Measurements from ENCODE around the gene PRDM16. TPM values are rescaled to one million over a fixed set of nuclear protein-coding genes. Genes with fewer than 3 reads are reported as not detected.

Gene PRDM16
- total and polyA plus RNA-seq, 2 experiments from 2014 or later: 0.14 to 0.16 TPM

DNA sequence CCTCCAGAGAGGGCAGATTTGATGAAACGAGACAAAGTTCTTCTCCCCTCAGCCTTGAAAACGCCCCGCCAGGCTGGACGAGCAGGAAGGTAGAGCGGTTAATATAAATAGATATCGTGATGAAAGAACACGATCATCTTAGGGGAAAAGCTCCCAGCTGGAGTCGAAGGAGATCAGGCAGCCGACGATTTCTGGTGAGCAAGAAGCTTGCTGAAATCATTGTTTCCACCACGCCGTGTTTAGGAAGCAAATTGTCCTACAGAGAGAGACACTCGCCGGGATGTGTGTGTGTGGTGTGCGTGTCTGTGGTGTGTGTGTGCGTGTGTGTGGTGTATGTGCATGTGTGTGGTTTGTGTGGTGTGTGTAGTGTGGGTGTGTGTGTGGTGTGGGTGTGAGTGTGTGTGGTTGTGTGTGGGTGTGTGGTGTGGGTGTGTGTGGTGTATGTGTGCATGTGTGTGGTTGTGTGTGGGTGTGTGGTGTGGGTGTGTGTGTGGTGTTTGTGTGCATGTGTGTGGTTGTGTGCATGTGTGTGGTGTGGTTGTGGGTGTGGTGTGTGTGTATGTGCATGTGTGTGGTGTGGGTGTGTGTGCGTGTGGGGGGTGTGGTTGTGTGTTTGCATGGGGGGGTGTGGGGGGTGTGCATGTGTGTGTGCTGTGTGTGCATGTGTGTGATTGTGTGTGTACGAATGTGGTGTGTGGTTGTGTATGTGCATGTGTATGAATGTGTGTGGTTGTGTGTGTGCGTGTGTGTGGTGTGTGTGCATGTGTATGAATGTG is 340.6 kb downstream of the PRDM16 start:
- Histone ChIP-seq H2AFZ (no peak overlapping the region), H3K27me3 (ENCODE audit: insufficient read depth) (no peaks in the 10 kb centered on the region), H3K27ac (ENCODE audit: low read depth) (no peak overlapping the region), H3K4me1 (ENCODE audit: insufficient read depth) (no peaks in the 10 kb centered on the region), H3F3A (replicated peaks; ENCODE audit: low read depth) (no peaks in the 10 kb centered on the region), H3K9me2 (ENCODE audit: insufficient read depth) (no peaks in the 10 kb centered on the region), H3K79me2 (replicated peaks; ENCODE audit: insufficient read depth) (no peaks in the 10 kb centered on the region), H4K20me1 (replicated peaks; ENCODE audit: insufficient read depth) (no peaks in the 10 kb centered on the region), H3K4me2 (no peak overlapping the region), H3K4me3 (no peak overlapping the region), H3K36me3 (ENCODE audit: insufficient read depth) (no peaks in the 10 kb centered on the region)
- no peak for TF ChIP-seq CREB1 (CRISPR knock-in tag; IDR thresholded peaks at IDR 0.05; ENCODE audit: low read depth)
- no peak for TF ChIP-seq REST (IDR thresholded peaks at IDR 0.05; ENCODE audit: unreplicated experiment)
- TF ChIP-seq JUNB (IDR thresholded peaks at IDR 0.05; ENCODE audit: unreplicated experiment): no peak
- TF ChIP-seq POLR2AphosphoS5 (IDR thresholded peaks at IDR 0.05; ENCODE audit: low read depth): no peak
- no peak for TF ChIP-seq ZNF462 (CRISPR knock-in tag; IDR thresholded peaks at IDR 0.05)
- TF ChIP-seq EZH2 (IDR thresholded peaks at IDR 0.05; ENCODE audit: low read depth, unreplicated experiment): no peak
- H3K27me3 Mint-ChIP-seq (ENCODE audit: insufficient read depth, low read depth, poor library complexity): peaks cover 1% of the 10 kb centered on the region
- ATAC-seq (no peak), DNase-seq (ENCODE audit: low spot score) (no peak)
- no peaks in the 10 kb centered on the region for H3K36me3 Mint-ChIP-seq (ENCODE audit: low read depth)
- no peaks in the 10 kb centered on the region for H3K9me3 Mint-ChIP-seq
- no peak overlapping the region for H3K4me3 Mint-ChIP-seq
- no peaks in the 10 kb centered on the region; the same call in 2 of the 3 replicates for H3K4me1 Mint-ChIP-seq
- no peak overlapping the region for H3K27ac Mint-ChIP-seq

Measured in GM23338 (cell line).